ENCODE measurements around the gene INTS2. TPM values are rescaled to one million over a fixed set of nuclear protein-coding genes. Genes with fewer than 3 reads are reported as not detected.

INTS2 gene
- polyA plus RNA-seq, 1 donor from 2014 or later: 23.7 TPM

DNA sequence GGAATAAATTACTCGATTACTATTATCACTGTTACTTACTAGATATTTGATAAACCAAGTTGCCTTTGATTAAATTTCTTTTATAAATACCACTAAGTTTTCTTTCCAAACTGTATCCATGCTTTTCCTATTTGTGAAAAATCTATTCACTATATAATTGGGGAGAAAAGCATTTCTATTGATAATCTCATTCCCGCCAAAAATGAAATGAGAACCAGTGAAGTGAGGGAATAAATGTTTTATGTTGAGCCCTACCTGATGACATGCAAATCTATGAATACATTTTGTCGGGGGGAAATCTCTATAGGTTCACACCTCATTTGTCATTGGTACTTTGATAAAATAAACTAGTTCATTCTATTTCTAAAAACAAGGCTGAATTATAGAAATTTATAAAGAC, 80.1 kb downstream of the INTS2 start:
- H3K79me2 ChIP-seq (replicated peaks; ENCODE audit: insufficient read depth, low read length): no peaks in the 10 kb centered on the region
- no peaks in the 10 kb centered on the region for H3K36me3 ChIP-seq (ENCODE audit: insufficient read depth, low read length)
- H2AFZ ChIP-seq (ENCODE audit: low read depth, low read length): no peak overlapping the region
- TF ChIP-seq MXI1 (conservative IDR thresholded peaks at IDR 0.05; ENCODE audit: poor library complexity, severe bottlenecking): no peak
- TF ChIP-seq POLR2AphosphoS5 (IDR thresholded peaks at IDR 0.05): no peak
- TF ChIP-seq, protein P1, sequence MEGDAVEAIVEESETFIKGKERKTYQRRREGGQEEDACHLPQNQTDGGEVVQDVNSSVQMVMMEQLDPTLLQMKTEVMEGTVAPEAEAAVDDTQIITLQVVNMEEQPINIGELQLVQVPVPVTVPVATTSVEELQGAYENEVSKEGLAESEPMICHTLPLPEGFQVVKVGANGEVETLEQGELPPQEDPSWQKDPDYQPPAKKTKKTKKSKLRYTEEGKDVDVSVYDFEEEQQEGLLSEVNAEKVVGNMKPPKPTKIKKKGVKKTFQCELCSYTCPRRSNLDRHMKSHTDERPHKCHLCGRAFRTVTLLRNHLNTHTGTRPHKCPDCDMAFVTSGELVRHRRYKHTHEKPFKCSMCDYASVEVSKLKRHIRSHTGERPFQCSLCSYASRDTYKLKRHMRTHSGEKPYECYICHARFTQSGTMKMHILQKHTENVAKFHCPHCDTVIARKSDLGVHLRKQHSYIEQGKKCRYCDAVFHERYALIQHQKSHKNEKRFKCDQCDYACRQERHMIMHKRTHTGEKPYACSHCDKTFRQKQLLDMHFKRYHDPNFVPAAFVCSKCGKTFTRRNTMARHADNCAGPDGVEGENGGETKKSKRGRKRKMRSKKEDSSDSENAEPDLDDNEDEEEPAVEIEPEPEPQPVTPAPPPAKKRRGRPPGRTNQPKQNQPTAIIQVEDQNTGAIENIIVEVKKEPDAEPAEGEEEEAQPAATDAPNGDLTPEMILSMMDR (IDR thresholded peaks at IDR 0.05; ENCODE audit: poor library complexity, severe bottlenecking): no peak
- TF ChIP-seq EZH2 (IDR thresholded peaks at IDR 0.05; ENCODE audit: borderline replicate concordance, insufficient read depth, low read length, poor library complexity, severe bottlenecking): no peak
- TF ChIP-seq, protein P2, sequence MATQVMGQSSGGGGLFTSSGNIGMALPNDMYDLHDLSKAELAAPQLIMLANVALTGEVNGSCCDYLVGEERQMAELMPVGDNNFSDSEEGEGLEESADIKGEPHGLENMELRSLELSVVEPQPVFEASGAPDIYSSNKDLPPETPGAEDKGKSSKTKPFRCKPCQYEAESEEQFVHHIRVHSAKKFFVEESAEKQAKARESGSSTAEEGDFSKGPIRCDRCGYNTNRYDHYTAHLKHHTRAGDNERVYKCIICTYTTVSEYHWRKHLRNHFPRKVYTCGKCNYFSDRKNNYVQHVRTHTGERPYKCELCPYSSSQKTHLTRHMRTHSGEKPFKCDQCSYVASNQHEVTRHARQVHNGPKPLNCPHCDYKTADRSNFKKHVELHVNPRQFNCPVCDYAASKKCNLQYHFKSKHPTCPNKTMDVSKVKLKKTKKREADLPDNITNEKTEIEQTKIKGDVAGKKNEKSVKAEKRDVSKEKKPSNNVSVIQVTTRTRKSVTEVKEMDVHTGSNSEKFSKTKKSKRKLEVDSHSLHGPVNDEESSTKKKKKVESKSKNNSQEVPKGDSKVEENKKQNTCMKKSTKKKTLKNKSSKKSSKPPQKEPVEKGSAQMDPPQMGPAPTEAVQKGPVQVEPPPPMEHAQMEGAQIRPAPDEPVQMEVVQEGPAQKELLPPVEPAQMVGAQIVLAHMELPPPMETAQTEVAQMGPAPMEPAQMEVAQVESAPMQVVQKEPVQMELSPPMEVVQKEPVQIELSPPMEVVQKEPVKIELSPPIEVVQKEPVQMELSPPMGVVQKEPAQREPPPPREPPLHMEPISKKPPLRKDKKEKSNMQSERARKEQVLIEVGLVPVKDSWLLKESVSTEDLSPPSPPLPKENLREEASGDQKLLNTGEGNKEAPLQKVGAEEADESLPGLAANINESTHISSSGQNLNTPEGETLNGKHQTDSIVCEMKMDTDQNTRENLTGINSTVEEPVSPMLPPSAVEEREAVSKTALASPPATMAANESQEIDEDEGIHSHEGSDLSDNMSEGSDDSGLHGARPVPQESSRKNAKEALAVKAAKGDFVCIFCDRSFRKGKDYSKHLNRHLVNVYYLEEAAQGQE (IDR thresholded peaks at IDR 0.05; ENCODE audit: borderline replicate concordance): no peak
- TF ChIP-seq TAF1 (IDR thresholded peaks at IDR 0.05; ENCODE audit: low read depth): no peak
- TF ChIP-seq EP300 (conservative IDR thresholded peaks at IDR 0.05; ENCODE audit: poor library complexity, severe bottlenecking): no peak
- TF ChIP-seq RAD21 (conservative IDR thresholded peaks at IDR 0.05): no peak
- no peak for TF ChIP-seq SMC3 (conservative IDR thresholded peaks at IDR 0.05; ENCODE audit: poor library complexity)
- no peaks in the 10 kb centered on the region for H3K9me3 ChIP-seq (ENCODE audit: low read length)
- H3F3A ChIP-seq (ENCODE audit: insufficient read depth, low read length, poor library complexity, severe bottlenecking): no peaks in the 10 kb centered on the region
- H3K27me3 ChIP-seq (ENCODE audit: insufficient read depth, low read depth, low read length): no peaks in the 10 kb centered on the region
- no peaks in the 10 kb centered on the region for H3K9me2 ChIP-seq (ENCODE audit: insufficient read depth, low read length)
- no peak overlapping the region for H3K4me3 ChIP-seq (ENCODE audit: low read length)
- no peak overlapping the region for H3K9ac ChIP-seq (ENCODE audit: low read length)
- H4K20me1 ChIP-seq (ENCODE audit: insufficient read depth): no peaks in the 10 kb centered on the region
- no peak overlapping the region for H3K27ac ChIP-seq (ENCODE audit: low read length)
- H3K4me2 ChIP-seq (ENCODE audit: low read length): no peak overlapping the region

DNA sequence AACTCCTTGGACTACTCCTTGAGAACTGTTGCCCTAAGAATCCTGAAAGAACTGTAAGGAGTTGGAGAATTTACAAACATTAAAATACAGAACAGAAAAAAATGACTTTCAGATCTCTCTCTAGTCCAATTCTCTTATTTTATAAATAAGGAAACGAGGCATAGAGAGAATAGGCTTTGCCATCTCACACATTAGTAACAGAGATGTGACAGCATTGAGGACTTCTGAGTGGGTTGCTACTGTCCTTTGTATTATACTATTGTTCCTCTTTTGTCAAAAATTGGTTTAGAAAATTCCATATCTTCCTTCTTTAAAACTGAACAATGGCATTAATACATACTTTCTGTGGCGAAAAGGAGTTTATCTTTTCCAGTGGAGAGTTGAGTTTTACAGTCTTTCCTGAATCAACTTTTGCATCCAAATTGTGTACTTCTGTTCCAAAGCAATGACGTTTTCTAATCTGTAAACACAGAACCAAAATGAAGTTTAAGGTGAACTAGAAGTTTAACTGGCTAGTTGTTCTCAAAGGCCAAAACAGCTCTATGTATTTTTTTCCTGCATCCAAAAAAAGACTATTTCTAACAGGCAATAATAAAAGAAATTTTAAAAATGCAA, 80.9 kb downstream of the INTS2 start:
- H3K36me3 ChIP-seq (ENCODE audit: insufficient read depth, low read length): no peaks in the 10 kb centered on the region
- no peak overlapping the region for H3K9ac ChIP-seq (ENCODE audit: low read length)
- no peaks in the 10 kb centered on the region for H3K9me2 ChIP-seq (ENCODE audit: insufficient read depth, low read length)

More for the DNA sequence above, 80.9 kb downstream of the INTS2 start:
- no peaks in the 10 kb centered on the region for H3K27me3 ChIP-seq (ENCODE audit: insufficient read depth, low read depth, low read length)
- H3K4me3 ChIP-seq (ENCODE audit: low read length): no peak overlapping the region
- no peaks in the 10 kb centered on the region for H4K20me1 ChIP-seq (ENCODE audit: insufficient read depth)
- H2AFZ ChIP-seq (ENCODE audit: low read depth, low read length): no peak overlapping the region
- no peaks in the 10 kb centered on the region for H3F3A ChIP-seq (ENCODE audit: insufficient read depth, low read length, poor library complexity, severe bottlenecking)
- no peak overlapping the region for H3K4me2 ChIP-seq (ENCODE audit: low read length)
- no peaks in the 10 kb centered on the region for H3K79me2 ChIP-seq (replicated peaks; ENCODE audit: insufficient read depth, low read length)
- H3K9me3 ChIP-seq (ENCODE audit: low read length): no peaks in the 10 kb centered on the region
- TF ChIP-seq RAD21 (conservative IDR thresholded peaks at IDR 0.05) (no peak), SMC3 (conservative IDR thresholded peaks at IDR 0.05; ENCODE audit: poor library complexity) (no peak), EP300 (conservative IDR thresholded peaks at IDR 0.05; ENCODE audit: poor library complexity, severe bottlenecking) (no peak), MXI1 (conservative IDR thresholded peaks at IDR 0.05; ENCODE audit: poor library complexity, severe bottlenecking) (no peak), EZH2 (IDR thresholded peaks at IDR 0.05; ENCODE audit: borderline replicate concordance, insufficient read depth, low read length, poor library complexity, severe bottlenecking) (no peak), TAF1 (IDR thresholded peaks at IDR 0.05; ENCODE audit: low read depth) (no peak), POLR2AphosphoS5 (IDR thresholded peaks at IDR 0.05) (no peak)
- TF ChIP-seq, protein P2 (IDR thresholded peaks at IDR 0.05; ENCODE audit: borderline replicate concordance): no peak
- H3K27ac ChIP-seq (ENCODE audit: low read length): no peak overlapping the region
